Measurements from ENCODE around the gene HS3ST3B1.

HS3ST3B1 gene

GRCh38 chr17:14321476-14321949 is 20.6 kb downstream of the HS3ST3B1 start:
- TF ChIP-seq, protein P1, sequence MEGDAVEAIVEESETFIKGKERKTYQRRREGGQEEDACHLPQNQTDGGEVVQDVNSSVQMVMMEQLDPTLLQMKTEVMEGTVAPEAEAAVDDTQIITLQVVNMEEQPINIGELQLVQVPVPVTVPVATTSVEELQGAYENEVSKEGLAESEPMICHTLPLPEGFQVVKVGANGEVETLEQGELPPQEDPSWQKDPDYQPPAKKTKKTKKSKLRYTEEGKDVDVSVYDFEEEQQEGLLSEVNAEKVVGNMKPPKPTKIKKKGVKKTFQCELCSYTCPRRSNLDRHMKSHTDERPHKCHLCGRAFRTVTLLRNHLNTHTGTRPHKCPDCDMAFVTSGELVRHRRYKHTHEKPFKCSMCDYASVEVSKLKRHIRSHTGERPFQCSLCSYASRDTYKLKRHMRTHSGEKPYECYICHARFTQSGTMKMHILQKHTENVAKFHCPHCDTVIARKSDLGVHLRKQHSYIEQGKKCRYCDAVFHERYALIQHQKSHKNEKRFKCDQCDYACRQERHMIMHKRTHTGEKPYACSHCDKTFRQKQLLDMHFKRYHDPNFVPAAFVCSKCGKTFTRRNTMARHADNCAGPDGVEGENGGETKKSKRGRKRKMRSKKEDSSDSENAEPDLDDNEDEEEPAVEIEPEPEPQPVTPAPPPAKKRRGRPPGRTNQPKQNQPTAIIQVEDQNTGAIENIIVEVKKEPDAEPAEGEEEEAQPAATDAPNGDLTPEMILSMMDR (IDR thresholded peaks at IDR 0.05; ENCODE audit: low read depth, low read length, poor library complexity, severe bottlenecking) = no peak
- no peak for TF ChIP-seq EZH2phosphoT487 (IDR thresholded peaks at IDR 0.05; ENCODE audit: borderline replicate concordance, low read length)
- Histone ChIP-seq H3K4me3 (ENCODE audit: low read length) (no peak overlapping the region), H3K27ac (ENCODE audit: low read depth, low read length) (no peak overlapping the region), H4K20me1 (ENCODE audit: control insufficient read depth, insufficient read depth, low read depth, low read length) (no peaks in the 10 kb centered on the region), H3K4me2 (ENCODE audit: low read length) (no peak overlapping the region), H3K27me3 (ENCODE audit: control insufficient read depth, low read length) (no peaks in the 10 kb centered on the region), H3K79me2 (ENCODE audit: control insufficient read depth, low read length) (no peaks in the 10 kb centered on the region), H3K4me1 (ENCODE audit: control insufficient read depth, low read length) (no peaks in the 10 kb centered on the region), H3K36me3 (ENCODE audit: control insufficient read depth, low read length) (no peaks in the 10 kb centered on the region), H3K9me2 (replicated peaks; ENCODE audit: control insufficient read depth, low read length) (no peaks in the 10 kb centered on the region), H3F3A (ENCODE audit: control insufficient read depth, insufficient read depth) (no peaks in the 10 kb centered on the region), H3K9me3 (ENCODE audit: control insufficient read depth, insufficient read depth, low read length) (no peaks in the 10 kb centered on the region)

DNA sequence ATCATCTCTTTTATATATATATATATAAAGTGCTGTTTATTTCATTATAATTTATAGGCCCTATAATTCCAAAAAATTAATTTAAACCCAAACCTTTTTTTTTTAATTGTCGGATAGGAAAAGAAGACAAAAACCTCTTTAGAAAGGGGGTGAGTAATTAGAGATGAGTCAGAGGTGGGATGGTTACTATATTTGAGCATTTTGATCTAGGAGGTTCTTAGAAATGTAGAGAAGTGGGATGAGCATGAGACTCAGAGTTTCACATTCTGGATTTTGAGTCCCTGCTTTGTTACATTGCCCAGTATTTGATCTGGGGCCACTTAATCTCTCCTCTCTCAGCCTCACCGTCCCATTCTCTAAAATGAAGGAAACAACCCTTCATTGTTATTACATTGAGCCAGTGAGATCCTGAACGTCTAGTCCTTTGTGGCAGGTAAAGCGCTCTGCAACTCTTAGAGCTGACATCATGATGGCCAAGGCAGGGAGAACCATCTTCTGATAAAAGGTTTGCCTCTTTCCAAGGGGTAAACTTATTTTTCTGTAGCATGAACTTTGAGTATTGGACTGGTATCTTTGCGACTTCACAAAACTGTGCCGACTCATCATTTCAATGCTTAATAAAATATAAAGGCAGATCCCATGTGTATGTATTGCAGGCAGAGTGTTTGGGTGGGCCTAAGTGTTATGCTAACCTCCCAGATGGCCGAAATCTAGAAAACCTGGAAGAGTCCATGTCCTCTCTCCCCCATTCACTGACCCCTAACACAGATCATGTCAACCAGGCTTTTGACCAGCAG is 21.3 kb downstream of the HS3ST3B1 start:
- Histone ChIP-seq H3K27ac (ENCODE audit: low read depth, low read length) (no peak overlapping the region), H3K9me3 (ENCODE audit: control insufficient read depth, insufficient read depth, low read length) (no peaks in the 10 kb centered on the region), H3K9me2 (replicated peaks; ENCODE audit: control insufficient read depth, low read length) (no peaks in the 10 kb centered on the region), H4K20me1 (ENCODE audit: control insufficient read depth, insufficient read depth, low read depth, low read length) (no peaks in the 10 kb centered on the region), H3F3A (ENCODE audit: control insufficient read depth, insufficient read depth) (no peaks in the 10 kb centered on the region), H3K27me3 (ENCODE audit: control insufficient read depth, low read length) (no peaks in the 10 kb centered on the region), H3K4me1 (ENCODE audit: control insufficient read depth, low read length) (no peaks in the 10 kb centered on the region), H3K79me2 (ENCODE audit: control insufficient read depth, low read length) (no peaks in the 10 kb centered on the region), H3K36me3 (ENCODE audit: control insufficient read depth, low read length) (no peaks in the 10 kb centered on the region), H3K4me2 (ENCODE audit: low read length) (no peak overlapping the region), H3K4me3 (ENCODE audit: low read length) (no peak overlapping the region)
- TF ChIP-seq EZH2phosphoT487 (IDR thresholded peaks at IDR 0.05; ENCODE audit: borderline replicate concordance, low read length) = no peak
- TF ChIP-seq, protein P1 (IDR thresholded peaks at IDR 0.05; ENCODE audit: low read depth, low read length, poor library complexity, severe bottlenecking) = no peak

DNA sequence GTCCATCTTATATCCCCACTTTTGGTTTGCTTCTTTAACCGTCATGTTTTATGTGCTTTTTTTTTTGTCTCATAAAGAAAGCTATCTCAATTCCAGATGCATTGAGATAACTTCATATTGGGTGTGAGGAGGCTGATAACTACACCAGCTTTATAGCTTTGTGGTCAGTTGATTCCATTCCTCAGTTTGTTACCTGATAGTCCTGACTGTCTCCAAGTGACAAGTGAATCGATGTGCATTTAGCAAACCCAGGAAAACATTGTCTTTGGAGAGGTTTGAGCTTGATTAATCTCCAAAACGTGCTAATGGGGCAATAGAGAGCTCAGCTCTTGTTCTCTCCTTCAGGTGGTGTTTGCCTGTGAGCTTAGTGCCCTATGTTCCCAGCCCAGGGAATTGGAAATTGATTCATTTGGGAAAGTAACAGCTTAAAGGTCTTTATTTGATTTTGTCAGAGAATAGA is 22.7 kb downstream of the HS3ST3B1 start:
- Histone ChIP-seq H3K4me3 (ENCODE audit: low read length) (no peak overlapping the region), H3K4me2 (ENCODE audit: low read length) (no peak overlapping the region), H3K9me3 (ENCODE audit: control insufficient read depth, insufficient read depth, low read length) (no peaks in the 10 kb centered on the region), H3K4me1 (ENCODE audit: control insufficient read depth, low read length) (no peaks in the 10 kb centered on the region), H3K9me2 (replicated peaks; ENCODE audit: control insufficient read depth, low read length) (no peaks in the 10 kb centered on the region), H3F3A (ENCODE audit: control insufficient read depth, insufficient read depth) (no peaks in the 10 kb centered on the region), H3K36me3 (ENCODE audit: control insufficient read depth, low read length) (no peaks in the 10 kb centered on the region), H3K27me3 (ENCODE audit: control insufficient read depth, low read length) (no peaks in the 10 kb centered on the region), H3K27ac (ENCODE audit: low read depth, low read length) (no peak overlapping the region), H4K20me1 (ENCODE audit: control insufficient read depth, insufficient read depth, low read depth, low read length) (no peaks in the 10 kb centered on the region), H3K79me2 (ENCODE audit: control insufficient read depth, low read length) (no peaks in the 10 kb centered on the region)
- TF ChIP-seq, protein P1 (IDR thresholded peaks at IDR 0.05; ENCODE audit: low read depth, low read length, poor library complexity, severe bottlenecking) = no peak
- no peak for TF ChIP-seq EZH2phosphoT487 (IDR thresholded peaks at IDR 0.05; ENCODE audit: borderline replicate concordance, low read length)
